ENCODE measurements around the gene RELB. TPM values are rescaled to one million over a fixed set of nuclear protein-coding genes. Genes with fewer than 3 reads are reported as not detected.

The RELB gene
- total RNA-seq, 2 experiments from 2014 or later: 91.6 to 92.5 TPM

DNA sequence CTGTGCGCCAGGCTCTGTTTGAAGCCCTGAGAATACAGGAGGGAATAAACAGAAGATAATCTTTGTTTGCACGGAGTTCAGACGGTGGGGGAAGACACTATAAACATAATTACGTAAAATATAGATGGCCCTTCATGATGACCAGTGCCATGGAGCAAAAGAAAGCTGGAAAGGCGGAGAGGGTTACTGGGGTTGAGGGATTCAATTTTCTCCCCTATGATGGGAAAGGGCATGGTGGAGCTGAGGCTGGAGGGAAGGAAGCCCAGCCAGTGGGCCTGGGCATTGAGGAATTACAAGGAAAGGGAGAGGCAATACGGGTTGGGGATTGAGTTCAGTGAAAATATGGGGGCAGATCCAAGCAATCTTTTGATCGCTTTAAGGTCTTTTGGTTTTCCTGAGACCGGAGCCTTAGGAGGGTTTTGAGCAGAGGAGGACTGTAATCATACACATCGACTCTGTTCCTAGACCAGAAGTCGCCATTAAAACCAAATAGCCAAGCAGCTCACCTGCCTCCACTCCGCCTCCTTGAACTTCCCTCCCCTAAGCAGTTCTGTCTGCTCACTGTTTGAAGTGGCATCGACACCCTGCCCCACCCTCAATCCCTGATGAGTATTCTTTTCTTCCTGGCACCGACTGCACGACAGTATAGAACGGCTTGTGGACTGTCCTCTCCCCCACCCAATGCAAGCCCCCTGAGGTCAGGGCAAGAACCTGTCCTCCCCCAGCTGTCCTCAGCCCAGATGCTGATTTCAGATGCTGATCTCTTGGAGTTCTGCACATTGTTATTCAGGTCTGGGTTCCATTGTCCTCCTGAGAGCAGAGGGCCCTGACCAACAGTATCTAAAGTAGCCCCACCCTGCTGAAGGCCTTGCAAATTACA is 75.8 kb downstream of the RELB start:
- Mint-ChIP-seq H3K36me3 (ENCODE audit: low read depth) (peaks cover 14% of the 10 kb centered on the region), H3K27me3 (no peaks in the 10 kb centered on the region), H3K4me3 (peak overlapping the region; percentile 85), H3K9me3 (no peaks in the 10 kb centered on the region), H3K4me1 (ENCODE audit: low read depth) (peaks cover 42% of the 10 kb centered on the region), H3K27ac (peak overlapping the region; percentile 33)
- Histone ChIP-seq H3K27ac (ENCODE audit: low read depth in 1 of 2, low read length in 2 of 2) (peak overlapping the region; percentile 32 to 65), H3K27me3 (ENCODE audit: control insufficient read depth in 1 of 2, insufficient read depth in 2 of 2, low read length in 2 of 2) (no peaks in the 10 kb centered on the region), H3K9me3 (ENCODE audit: control insufficient read depth in 1 of 2, insufficient read depth in 1 of 2, low read length in 2 of 2) (no peaks in the 10 kb centered on the region), H3K4me3 (ENCODE audit: low read length) (peak overlapping the region; percentile 47), H3K4me1 (ENCODE audit: insufficient read depth, low read length) (peaks cover 60% of the 10 kb centered on the region), H3K36me3 (ENCODE audit: insufficient read depth, low read length) (peaks cover 5% of the 10 kb centered on the region)
- TF ChIP-seq, protein P1, sequence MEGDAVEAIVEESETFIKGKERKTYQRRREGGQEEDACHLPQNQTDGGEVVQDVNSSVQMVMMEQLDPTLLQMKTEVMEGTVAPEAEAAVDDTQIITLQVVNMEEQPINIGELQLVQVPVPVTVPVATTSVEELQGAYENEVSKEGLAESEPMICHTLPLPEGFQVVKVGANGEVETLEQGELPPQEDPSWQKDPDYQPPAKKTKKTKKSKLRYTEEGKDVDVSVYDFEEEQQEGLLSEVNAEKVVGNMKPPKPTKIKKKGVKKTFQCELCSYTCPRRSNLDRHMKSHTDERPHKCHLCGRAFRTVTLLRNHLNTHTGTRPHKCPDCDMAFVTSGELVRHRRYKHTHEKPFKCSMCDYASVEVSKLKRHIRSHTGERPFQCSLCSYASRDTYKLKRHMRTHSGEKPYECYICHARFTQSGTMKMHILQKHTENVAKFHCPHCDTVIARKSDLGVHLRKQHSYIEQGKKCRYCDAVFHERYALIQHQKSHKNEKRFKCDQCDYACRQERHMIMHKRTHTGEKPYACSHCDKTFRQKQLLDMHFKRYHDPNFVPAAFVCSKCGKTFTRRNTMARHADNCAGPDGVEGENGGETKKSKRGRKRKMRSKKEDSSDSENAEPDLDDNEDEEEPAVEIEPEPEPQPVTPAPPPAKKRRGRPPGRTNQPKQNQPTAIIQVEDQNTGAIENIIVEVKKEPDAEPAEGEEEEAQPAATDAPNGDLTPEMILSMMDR (IDR thresholded peaks at IDR 0.05): no peak
- intact Hi-C loops (cut with DNase I, micrococcal nuclease): no loop called here
- no peak for ATAC-seq (ENCODE audit: poor library complexity)
- DNase-seq: peak in 3 of 14 experiments; percentile 20 to 33 (median 28)
- ChIA-PET POLR2A (interaction anchor here (2.8 to 4.0 kb wide), 2 partner anchors 14 to 15 kb away, joined by 9 to 49 read pairs; partner anchors contain the start of gene PPP1R37), CTCF (interaction anchor here (1.1 kb wide), 1 partner anchor 18 kb away, joined by 3 read pairs; no protein-coding TSS in a partner anchor)

DNA sequence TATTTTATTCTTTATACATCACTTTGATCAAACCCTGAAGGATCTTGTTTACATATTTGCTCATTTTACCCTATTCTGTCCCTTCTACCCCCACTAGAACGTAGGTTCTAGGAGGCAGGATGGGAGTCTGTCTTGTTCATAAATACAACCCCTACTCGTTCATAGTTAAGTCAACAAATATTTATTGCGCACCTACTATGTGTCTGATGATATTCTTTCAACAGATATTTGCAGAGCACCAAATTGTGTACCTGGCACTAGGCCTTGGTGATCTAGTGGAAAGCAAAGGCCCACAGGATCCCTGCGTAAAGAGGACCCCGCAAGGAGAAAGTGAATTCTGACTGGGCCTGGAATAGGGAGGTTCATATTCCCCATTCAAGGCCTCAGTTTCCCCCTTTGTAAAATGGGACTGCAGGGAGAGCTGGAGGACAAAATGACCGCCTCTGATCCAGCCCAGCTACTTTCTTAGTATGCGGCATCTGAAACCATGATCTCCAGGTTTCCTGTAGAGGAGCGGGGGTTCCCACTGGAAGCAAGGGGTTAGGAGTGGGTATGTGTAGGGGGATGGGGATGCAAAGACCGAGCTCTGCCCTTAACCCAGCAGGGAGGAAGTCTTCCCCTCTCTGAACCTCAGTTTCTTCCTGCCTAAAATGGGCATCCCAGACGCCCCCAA is 77.3 kb downstream of the RELB start:
- TF ChIP-seq, protein P1 (IDR thresholded peaks at IDR 0.05): no peak
- Mint-ChIP-seq H3K27ac (no peak overlapping the region), H3K4me1 (ENCODE audit: low read depth) (peaks cover 45% of the 10 kb centered on the region), H3K27me3 (no peaks in the 10 kb centered on the region), H3K36me3 (ENCODE audit: low read depth) (peaks cover 17% of the 10 kb centered on the region), H3K4me3 (peak overlapping the region; percentile 93), H3K9me3 (no peaks in the 10 kb centered on the region)
- ATAC-seq (ENCODE audit: poor library complexity) (no peak), DNase-seq (no peak)
- Histone ChIP-seq H3K36me3 (ENCODE audit: insufficient read depth, low read length) (peaks cover 9% of the 10 kb centered on the region), H3K4me3 (ENCODE audit: low read length) (peak overlapping the region; percentile 93), H3K27ac (ENCODE audit: low read depth in 1 of 2, low read length in 2 of 2) (peak overlapping the region in 1 of 2 donors; percentile 75), H3K27me3 (ENCODE audit: control insufficient read depth in 1 of 2, insufficient read depth in 2 of 2, low read length in 2 of 2) (no peaks in the 10 kb centered on the region), H3K9me3 (ENCODE audit: control insufficient read depth in 1 of 2, insufficient read depth in 1 of 2, low read length in 2 of 2) (no peaks in the 10 kb centered on the region), H3K4me1 (ENCODE audit: insufficient read depth, low read length) (peaks cover 62% of the 10 kb centered on the region)
- ChIA-PET POLR2A (interaction anchor here (0.7 to 4.0 kb wide), 4 partner anchors 14 to 232 kb away, joined by 3 to 49 read pairs (median 3); partner anchors contain the start of genes CLASRP, NECTIN2 and PPP1R37), CTCF (interaction anchor here (1.0 to 2.4 kb wide), 2 partner anchors 14 to 47 kb away, joined by 3 to 15 read pairs; partner anchors contain the start of gene PPP1R37)
- intact Hi-C loops (cut with DNase I, micrococcal nuclease): loop anchor here (1.0 to 2.0 kb wide), 3 partner anchors 14 to 101 kb away; partner anchors contain the start of genes CLASRP (in 1 of the 2) and PPP1R37 (in 1 of the 2)
